GM08714 (cell line): ENCODE results near the gene DHFR2.
"Not testable (repeated sequence)": the region's sequence is repeated elsewhere in the genome, so short reads cannot be mapped to it uniquely, and the experiment has no call there.

Experiments
- H3K4me3 ChIP-seq: fragments of 200-500 bp; sonication (Bioruptor generic); 2 replicates; pipeline ENCODE4 v1.5.1; 2014; ENCODE audit warnings: mild to moderate bottlenecking, low read length, inconsistent platforms
- ZNF274 ChIP-seq: IDR thresholded peaks from 2 replicates; pipeline ENCODE4 v1.6.1; 2012; ENCODE audit warnings: mild to moderate bottlenecking, low read depth, low read length

The DHFR2 gene

GRCh38 chr3:94076055-94076454 lies 13.3 kb upstream of the DHFR2 start:
- no peak for TF ChIP-seq ZNF274
- no peak overlapping the region for H3K4me3 ChIP-seq

- no peak overlapping the region for H3K4me3 ChIP-seq
- TF ChIP-seq ZNF274: no peak
Observed at GRCh38 chr3:94071713-94072284, 9.1 kb upstream of the DHFR2 start.

GRCh38 chr3:94070341-94070911 lies 7.7 kb upstream of the DHFR2 start:
- H3K4me3 ChIP-seq: no peak overlapping the region; the same call in 1 of the 2 replicates
- TF ChIP-seq ZNF274: no peak

GRCh38 chr3:94069194-94069813 lies 6.6 kb upstream of the DHFR2 start:
- no peak for TF ChIP-seq ZNF274
- no peak overlapping the region for H3K4me3 ChIP-seq

- H3K4me3 ChIP-seq: no peak overlapping the region
- TF ChIP-seq ZNF274: no peak
Observed at GRCh38 chr3:94066506-94067500, 4.1 kb upstream of the DHFR2 start.

- no peak overlapping the region for H3K4me3 ChIP-seq
- TF ChIP-seq ZNF274: no peak
Observed at GRCh38 chr3:94065819-94066480, 3.2 kb upstream of the DHFR2 start.

GRCh38 chr3:94065122-94065521 lies 2.4 kb upstream of the DHFR2 start:
- H3K4me3 ChIP-seq: no peak overlapping the region
- no peak for TF ChIP-seq ZNF274

- TF ChIP-seq ZNF274: no peak
- H3K4me3 ChIP-seq: peak overlapping the region; percentile 93; the same call in 1 of the 2 replicates
Observed at GRCh38 chr3:94064243-94064860, 1.6 kb upstream of the DHFR2 start.

GRCh38 chr3:94063496-94064119 lies 892 bp upstream of the DHFR2 start:
- H3K4me3 ChIP-seq: peak overlapping the region; percentile 93
- TF ChIP-seq ZNF274: no peak

- H3K4me3 ChIP-seq: no peak overlapping the region
- TF ChIP-seq ZNF274: no peak
Observed at GRCh38 chr3:94061297-94061696, 1.4 kb downstream of the DHFR2 start.

GRCh38 chr3:94050546-94050945 lies 12.2 kb downstream of the DHFR2 start:
- H3K4me3 ChIP-seq: no peak overlapping the region
- TF ChIP-seq ZNF274: no peak

- no peak for TF ChIP-seq ZNF274
- no peak overlapping the region for H3K4me3 ChIP-seq
Observed at GRCh38 chr3:94049267-94049666, 13.4 kb downstream of the DHFR2 start.

GRCh38 chr3:94046533-94046932 lies 16.2 kb downstream of the DHFR2 start:
- no peak for TF ChIP-seq ZNF274
- no peak overlapping the region for H3K4me3 ChIP-seq

GRCh38 chr3:94044100-94044936 lies 18.4 kb downstream of the DHFR2 start:
- not testable (repeated sequence) for H3K4me3 ChIP-seq
